ENCODE data around the gene KBTBD2. TPM values are rescaled to one million over a fixed set of nuclear protein-coding genes. Genes with fewer than 3 reads are reported as not detected.
"Not testable (repeated sequence)": the region's sequence is repeated elsewhere in the genome, so short reads cannot be mapped to it uniquely, and the experiment has no call there.

Gene KBTBD2
- polyA plus RNA-seq, 1 experiment, result 26.1 TPM

- TF ChIP-seq CTCF (IDR thresholded peaks at IDR 0.05; ENCODE audit: low read depth, low read length), result no peak
- H3K4me3 ChIP-seq (ENCODE audit: low read depth, low read length), result no peak overlapping the region
- H3K9me3 ChIP-seq (ENCODE audit: control insufficient read depth, insufficient read depth, low read length), result no peaks in the 10 kb centered on the region
- ChIA-PET POLR2A (no interaction called here), CTCF (interaction anchor here (5.7 kb wide), 1 partner anchor 12 kb away, joined by 53 read pairs; no protein-coding TSS in a partner anchor)
- no peaks in the 10 kb centered on the region for H3K27me3 ChIP-seq (ENCODE audit: control insufficient read depth, insufficient read depth, low read length)
- H3K27ac ChIP-seq (ENCODE audit: low read depth, low read length), result no peak overlapping the region
- DNase-seq (ENCODE audit: low read depth, low spot score), result no peak
Observed at GRCh38 chr7:32858648-32859047, 32.9 kb downstream of the KBTBD2 start.

- H3K27ac ChIP-seq (ENCODE audit: low read depth, low read length); DNase-seq (ENCODE audit: low read depth, low spot score); H3K27me3 ChIP-seq (ENCODE audit: control insufficient read depth, insufficient read depth, low read length); H3K4me3 ChIP-seq (ENCODE audit: low read depth, low read length); H3K9me3 ChIP-seq (ENCODE audit: control insufficient read depth, insufficient read depth, low read length); POLR2A ChIA-PET: not testable (repeated sequence)
- CTCF ChIA-PET, result interaction anchor here (1.1 kb wide), 1 partner anchor 11 kb away, joined by 3 read pairs; no protein-coding TSS in a partner anchor
Observed at GRCh38 chr7:32857063-32857462, 34.5 kb downstream of the KBTBD2 start.

GRCh38 chr7:32855837-32856775, 35.5 kb downstream of the KBTBD2 start:
- H3K4me3 ChIP-seq (ENCODE audit: low read depth, low read length); POLR2A ChIA-PET; H3K27ac ChIP-seq (ENCODE audit: low read depth, low read length); DNase-seq (ENCODE audit: low read depth, low spot score); H3K9me3 ChIP-seq (ENCODE audit: control insufficient read depth, insufficient read depth, low read length); H3K27me3 ChIP-seq (ENCODE audit: control insufficient read depth, insufficient read depth, low read length): not testable (repeated sequence)
- CTCF ChIA-PET, result interaction anchor here (1.1 kb wide), 1 partner anchor 10 kb away, joined by 3 read pairs; no protein-coding TSS in a partner anchor

- H3K27me3 ChIP-seq (ENCODE audit: control insufficient read depth, insufficient read depth, low read length); DNase-seq (ENCODE audit: low read depth, low spot score); POLR2A ChIA-PET; H3K9me3 ChIP-seq (ENCODE audit: control insufficient read depth, insufficient read depth, low read length); H3K27ac ChIP-seq (ENCODE audit: low read depth, low read length); H3K4me3 ChIP-seq (ENCODE audit: low read depth, low read length); CTCF ChIA-PET: not testable (repeated sequence)
Observed at GRCh38 chr7:32850654-32851053, 40.9 kb downstream of the KBTBD2 start.

- DNase-seq (ENCODE audit: low read depth, low spot score); H3K27ac ChIP-seq (ENCODE audit: low read depth, low read length); H3K27me3 ChIP-seq (ENCODE audit: control insufficient read depth, insufficient read depth, low read length); H3K4me3 ChIP-seq (ENCODE audit: low read depth, low read length); H3K9me3 ChIP-seq (ENCODE audit: control insufficient read depth, insufficient read depth, low read length); POLR2A ChIA-PET: not testable (repeated sequence)
- CTCF ChIA-PET, result interaction anchor here (3.5 to 4.8 kb wide), 2 partner anchors 12 to 260 kb away, joined by 53 to 104 read pairs; partner anchors contain the start of gene RP9
Observed at GRCh38 chr7:32848655-32849054, 42.9 kb downstream of the KBTBD2 start.

GRCh38 chr7:32846630-32847225, 44.8 kb downstream of the KBTBD2 start:
- H3K4me3 ChIP-seq (ENCODE audit: low read depth, low read length), result no peak overlapping the region
- POLR2A ChIA-PET, result no interaction called here
- H3K9me3 ChIP-seq (ENCODE audit: control insufficient read depth, insufficient read depth, low read length), result no peaks in the 10 kb centered on the region
- peak; percentile 87 for TF ChIP-seq CTCF (IDR thresholded peaks at IDR 0.05; ENCODE audit: low read depth, low read length)
- CTCF ChIA-PET, result interaction anchor here (0.6 to 4.8 kb wide), 74 partner anchors 8 to 1187 kb away, joined by 3 to 104 read pairs (median 4); partner anchors contain the start of genes FKBP9, NT5C3A and RP9
- H3K27me3 ChIP-seq (ENCODE audit: control insufficient read depth, insufficient read depth, low read length), result no peaks in the 10 kb centered on the region
- H3K27ac ChIP-seq (ENCODE audit: low read depth, low read length), result no peak overlapping the region
- DNase-seq (ENCODE audit: low read depth, low spot score), result peak; percentile 56

- H3K27me3 ChIP-seq (ENCODE audit: control insufficient read depth, insufficient read depth, low read length); H3K9me3 ChIP-seq (ENCODE audit: control insufficient read depth, insufficient read depth, low read length); DNase-seq (ENCODE audit: low read depth, low spot score); H3K27ac ChIP-seq (ENCODE audit: low read depth, low read length); H3K4me3 ChIP-seq (ENCODE audit: low read depth, low read length); POLR2A ChIA-PET: not testable (repeated sequence)
- CTCF ChIA-PET, result interaction anchor here (2.8 to 4.8 kb wide), 3 partner anchors 99 to 264 kb away, joined by 18 to 104 read pairs (median 25); partner anchors contain the start of gene RP9
Observed at GRCh38 chr7:32844748-32845147, 46.8 kb downstream of the KBTBD2 start.

- POLR2A ChIA-PET; H3K9me3 ChIP-seq (ENCODE audit: control insufficient read depth, insufficient read depth, low read length); H3K27ac ChIP-seq (ENCODE audit: low read depth, low read length); DNase-seq (ENCODE audit: low read depth, low spot score); H3K4me3 ChIP-seq (ENCODE audit: low read depth, low read length); H3K27me3 ChIP-seq (ENCODE audit: control insufficient read depth, insufficient read depth, low read length): not testable (repeated sequence)
- CTCF ChIA-PET, result interaction anchor here (4.8 kb wide), 1 partner anchor 265 kb away, joined by 104 read pairs; the partner anchor contains the start of gene RP9
Observed at GRCh38 chr7:32843763-32844162, 47.8 kb downstream of the KBTBD2 start.

- H3K27me3 ChIP-seq (ENCODE audit: control insufficient read depth, insufficient read depth, low read length), result not testable (repeated sequence)
Observed at GRCh38 chr7:32839846-32840245, 51.7 kb downstream of the KBTBD2 start.

More at GRCh38 chr7:32839846-32840245, 51.7 kb downstream of the KBTBD2 start:
- H3K9me3 ChIP-seq (ENCODE audit: control insufficient read depth, insufficient read depth, low read length); CTCF ChIA-PET; H3K4me3 ChIP-seq (ENCODE audit: low read depth, low read length); POLR2A ChIA-PET; H3K27ac ChIP-seq (ENCODE audit: low read depth, low read length); DNase-seq (ENCODE audit: low read depth, low spot score): not testable (repeated sequence)
